ENCODE measurements around the gene KCTD15.
A peak's percentile ranks its signal among the peaks of the same experiment; 100 is the strongest.

The KCTD15 gene

GRCh38 chr19:33766623-33767022, 30.0 kb upstream of the KCTD15 start:
- Mint-ChIP-seq H3K4me1 (no peaks in the 10 kb centered on the region), H3K27me3 (ENCODE audit: low read depth, poor library complexity) (peaks cover 50% of the 10 kb centered on the region), H3K27ac (no peak overlapping the region), H3K4me3 (no peak overlapping the region), H3K9me3 (no peaks in the 10 kb centered on the region), H3K36me3 (ENCODE audit: low read depth) (no peaks in the 10 kb centered on the region)
- TF ChIP-seq CTCF (IDR thresholded peaks at IDR 0.05) = no peak
- no peak for DNase-seq

GRCh38 chr19:33767898-33768413, 28.7 kb upstream of the KCTD15 start:
- peak; percentile 98 for DNase-seq
- Mint-ChIP-seq H3K27me3 (ENCODE audit: low read depth, poor library complexity) (peaks cover 47% of the 10 kb centered on the region), H3K4me1 (no peaks in the 10 kb centered on the region)

GRCh38 chr19:33769208-33769607, 27.5 kb upstream of the KCTD15 start:
- no peaks in the 10 kb centered on the region for H3K9me3 Mint-ChIP-seq
- DNase-seq = no peak
- no peak overlapping the region for H3K4me3 Mint-ChIP-seq
- H3K27ac Mint-ChIP-seq = no peak overlapping the region
- H3K36me3 Mint-ChIP-seq (ENCODE audit: low read depth) = no peaks in the 10 kb centered on the region
- H3K27me3 Mint-ChIP-seq (ENCODE audit: low read depth, poor library complexity) = peaks cover 51% of the 10 kb centered on the region
- TF ChIP-seq CTCF (IDR thresholded peaks at IDR 0.05) = no peak
- H3K4me1 Mint-ChIP-seq = no peaks in the 10 kb centered on the region

More at GRCh38 chr19:33767898-33768413, 28.7 kb upstream of the KCTD15 start:
- peak; percentile 56 for TF ChIP-seq CTCF (IDR thresholded peaks at IDR 0.05)
- no peaks in the 10 kb centered on the region for H3K36me3 Mint-ChIP-seq (ENCODE audit: low read depth)
- H3K27ac Mint-ChIP-seq = no peak overlapping the region
- no peak overlapping the region for H3K4me3 Mint-ChIP-seq
- no peaks in the 10 kb centered on the region for H3K9me3 Mint-ChIP-seq

GRCh38 chr19:33770107-33770506, 26.6 kb upstream of the KCTD15 start:
- peaks cover 47% of the 10 kb centered on the region for H3K27me3 Mint-ChIP-seq (ENCODE audit: low read depth, poor library complexity)
- H3K4me3 Mint-ChIP-seq = no peak overlapping the region
- no peaks in the 10 kb centered on the region for H3K4me1 Mint-ChIP-seq
- H3K36me3 Mint-ChIP-seq (ENCODE audit: low read depth) = no peaks in the 10 kb centered on the region
- no peak overlapping the region for H3K27ac Mint-ChIP-seq
- no peak for DNase-seq
- no peak for TF ChIP-seq CTCF (IDR thresholded peaks at IDR 0.05)
- H3K9me3 Mint-ChIP-seq = no peaks in the 10 kb centered on the region

GRCh38 chr19:33771384-33772101, 25.1 kb upstream of the KCTD15 start:
- DNase-seq = peak; percentile 91
- peaks cover 40% of the 10 kb centered on the region for H3K27me3 Mint-ChIP-seq (ENCODE audit: low read depth, poor library complexity)
- no peaks in the 10 kb centered on the region for H3K9me3 Mint-ChIP-seq
- H3K27ac Mint-ChIP-seq = no peak overlapping the region
- H3K36me3 Mint-ChIP-seq (ENCODE audit: low read depth) = no peaks in the 10 kb centered on the region
- no peaks in the 10 kb centered on the region for H3K4me1 Mint-ChIP-seq
- no peak overlapping the region for H3K4me3 Mint-ChIP-seq
- peak; percentile 95 for TF ChIP-seq CTCF (IDR thresholded peaks at IDR 0.05)

All from nephron progenitor cell (in vitro differentiated cells).